Measurements from ENCODE around the gene UBE3C.

- TF ChIP-seq CTCF (IDR thresholded peaks at IDR 0.05; ENCODE audit: low read length) (no peak), EZH2phosphoT487 (IDR thresholded peaks at IDR 0.05; ENCODE audit: low read length) (no peak)
Observed at GRCh38 chr7:157276731-157277562, 138.2 kb downstream of the UBE3C start.

All from MM.1S (cell line).